ENCODE data around the gene SPTBN5.

DNA sequence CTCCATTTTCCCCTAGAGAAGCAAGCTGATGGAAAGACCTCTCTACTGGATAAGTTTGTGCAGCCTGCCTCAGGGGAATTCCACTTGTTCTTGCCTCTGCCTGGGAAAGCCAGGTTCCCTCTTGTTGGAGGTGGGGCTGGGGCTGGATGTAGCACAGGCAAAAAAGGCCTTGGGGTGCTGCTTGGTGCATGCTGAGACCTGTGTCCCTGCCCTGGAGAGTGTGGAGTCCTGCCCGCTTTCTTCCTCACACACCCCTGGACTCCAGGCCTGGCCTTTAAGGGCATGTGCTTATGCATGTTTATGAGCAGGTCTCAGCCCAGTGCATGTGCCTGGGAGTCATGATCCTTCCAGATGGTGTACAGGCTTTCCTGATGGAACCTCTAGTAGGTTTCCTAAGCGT is 89.5 kb downstream of the SPTBN5 start:
- TF ChIP-seq, protein P1, sequence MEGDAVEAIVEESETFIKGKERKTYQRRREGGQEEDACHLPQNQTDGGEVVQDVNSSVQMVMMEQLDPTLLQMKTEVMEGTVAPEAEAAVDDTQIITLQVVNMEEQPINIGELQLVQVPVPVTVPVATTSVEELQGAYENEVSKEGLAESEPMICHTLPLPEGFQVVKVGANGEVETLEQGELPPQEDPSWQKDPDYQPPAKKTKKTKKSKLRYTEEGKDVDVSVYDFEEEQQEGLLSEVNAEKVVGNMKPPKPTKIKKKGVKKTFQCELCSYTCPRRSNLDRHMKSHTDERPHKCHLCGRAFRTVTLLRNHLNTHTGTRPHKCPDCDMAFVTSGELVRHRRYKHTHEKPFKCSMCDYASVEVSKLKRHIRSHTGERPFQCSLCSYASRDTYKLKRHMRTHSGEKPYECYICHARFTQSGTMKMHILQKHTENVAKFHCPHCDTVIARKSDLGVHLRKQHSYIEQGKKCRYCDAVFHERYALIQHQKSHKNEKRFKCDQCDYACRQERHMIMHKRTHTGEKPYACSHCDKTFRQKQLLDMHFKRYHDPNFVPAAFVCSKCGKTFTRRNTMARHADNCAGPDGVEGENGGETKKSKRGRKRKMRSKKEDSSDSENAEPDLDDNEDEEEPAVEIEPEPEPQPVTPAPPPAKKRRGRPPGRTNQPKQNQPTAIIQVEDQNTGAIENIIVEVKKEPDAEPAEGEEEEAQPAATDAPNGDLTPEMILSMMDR (IDR thresholded peaks at IDR 0.05), result no peak
- no peak for TF ChIP-seq EZH2 (IDR thresholded peaks at IDR 0.05; ENCODE audit: borderline replicate concordance, insufficient read depth, low read depth, low read length, poor library complexity, severe bottlenecking)

Data from B cell (primary cell).